IMR-90 (cell line): ENCODE results near the gene TSPAN14. TPM values are rescaled to one million over a fixed set of nuclear protein-coding genes. Genes with fewer than 3 reads are reported as not detected.

Source experiments
- ATAC-seq: fragments of 200-7000 bp; cut with Tn5 transposase; 2 replicates; pipeline ENCODE4 v1.9.1; 2020; ENCODE audit warnings: low read depth, mild to moderate bottlenecking, moderate library complexity
- BruUV-seq: library from RNA; stranded (reverse); fragments of 400-500 nt; replicated peaks from 2 replicates; lab custom pipeline; 2021; lab: Mats Ljungman, UMichigan
- CTCF ChIA-PET: fragments of 300-600 bp; formaldehyde crosslinking; extraction: SDS; loops from one replicate; lab custom pipeline; 2021; ENCODE audit warnings: antibody characterized with exemption; lab: Yijun Ruan, JAX
- POLR2A ChIA-PET: fragments of 300-600 bp; sonication (Branson Sonifier 250); formaldehyde crosslinking; loops from one replicate; lab custom pipeline; 2022; ENCODE audit warnings: antibody characterized with exemption; ENCODE audit not compliant: unreplicated experiment; lab: Charles Lee
- DNase-seq: peaks from one replicate; pipeline ENCODE4 v3.0.0; 2013
- H2AFZ ChIP-seq: replicated peaks from 2 replicates; pipeline ENCODE3; 2013; ENCODE audit warnings: low read length, mild to moderate bottlenecking; ENCODE audit not compliant: poor library complexity
- H2AK5ac ChIP-seq: 2 replicates; pipeline ENCODE4 v1.6.1; 2013; ENCODE audit warnings: low read depth, low read length, inconsistent platforms
- H2AK9ac ChIP-seq: replicated peaks from 2 replicates; pipeline ENCODE3; 2013; ENCODE audit warnings: mild to moderate bottlenecking, low read depth, low read length, moderate library complexity; ENCODE audit not compliant: poor library complexity
- H2BK120ac ChIP-seq: 2 replicates; pipeline ENCODE4 v1.6.1; 2013; ENCODE audit warnings: low read depth, low read length, inconsistent platforms
- H2BK15ac ChIP-seq: 3 replicates; pipeline ENCODE4 v1.6.1; 2013; ENCODE audit warnings: low read depth, low read length, inconsistent platforms
- H2BK20ac ChIP-seq: 2 replicates; pipeline ENCODE4 v1.6.1; 2013; ENCODE audit warnings: low read depth, mild to moderate bottlenecking, inconsistent platforms, low read length, moderate library complexity
- H2BK5ac ChIP-seq: 2 replicates; pipeline ENCODE4 v1.6.1; 2013; ENCODE audit warnings: mild to moderate bottlenecking, low read depth, low read length, inconsistent platforms; ENCODE audit not compliant: poor library complexity, severe bottlenecking
- H3K14ac ChIP-seq: replicated peaks from 2 replicates; pipeline ENCODE4 v1.6.1; 2013; ENCODE audit warnings: low read depth, low read length, inconsistent platforms
- H3K18ac ChIP-seq: 2 replicates; pipeline ENCODE4 v1.6.1; 2013; ENCODE audit warnings: low read depth, low read length, control low read depth
- H3K23ac ChIP-seq: 2 replicates; pipeline ENCODE4 v1.6.1; 2013; ENCODE audit warnings: low read depth, low read length, inconsistent platforms
- H3K27ac ChIP-seq: 2 replicates; pipeline ENCODE4 v1.5.1; 2013; ENCODE audit warnings: mild to moderate bottlenecking, control low read depth, low read length; ENCODE audit not compliant: insufficient read depth
- H3K27me3 ChIP-seq: 2 replicates; pipeline ENCODE4 v1.6.1; 2013; ENCODE audit warnings: low read length; ENCODE audit not compliant: control insufficient read depth, insufficient read depth
- H3K36me3 ChIP-seq: 2 replicates; pipeline ENCODE4 v1.6.1; 2013; ENCODE audit warnings: low read length, mixed read lengths; ENCODE audit not compliant: control insufficient read depth, insufficient read depth
- H3K4ac ChIP-seq: 2 replicates; pipeline ENCODE4 v1.6.1; 2013; ENCODE audit warnings: low read depth, low read length, inconsistent platforms
- H3K4me1 ChIP-seq: 2 replicates; pipeline ENCODE4 v1.6.1; 2013; ENCODE audit warnings: low read length, mixed read lengths; ENCODE audit not compliant: control insufficient read depth, insufficient read depth
- H3K4me2 ChIP-seq: 2 replicates; pipeline ENCODE4 v1.6.1; 2013; ENCODE audit warnings: low read depth, mild to moderate bottlenecking, control low read depth, low read length, moderate library complexity
- H3K4me3 ChIP-seq: 2 replicates; pipeline ENCODE4 v1.5.1; 2013; ENCODE audit warnings: low read depth, mild to moderate bottlenecking, control low read depth, low read length, moderate library complexity; ENCODE audit not compliant: insufficient read depth
- H3K56ac ChIP-seq: 2 replicates; pipeline ENCODE4 v1.6.1; 2013; ENCODE audit warnings: low read length, inconsistent platforms; ENCODE audit not compliant: insufficient read depth; ENCODE audit errors: extremely low read depth
- H3K79me1 ChIP-seq, 2 experiments: 2 replicates each; pipeline ENCODE4 v1.6.1; 2013; ENCODE audit warnings: low read length in 2 of 2, inconsistent platforms in 1 of 2, low read depth in 1 of 2
- H3K9ac ChIP-seq: 2 replicates; pipeline ENCODE4 v1.6.1; 2013; ENCODE audit warnings: low read depth, low read length, control low read depth
- H3K9me1 ChIP-seq: 2 replicates; pipeline ENCODE4 v1.6.1; 2013; ENCODE audit warnings: low read length, inconsistent platforms; ENCODE audit not compliant: insufficient read depth
- H3K9me3 ChIP-seq: 2 replicates; pipeline ENCODE4 v1.6.1; 2013; ENCODE audit warnings: low read length; ENCODE audit not compliant: control insufficient read depth, insufficient read depth
- H4K20me1 ChIP-seq: 2 replicates; pipeline ENCODE4 v1.6.1; 2013; ENCODE audit warnings: low read length, inconsistent platforms; ENCODE audit not compliant: insufficient read depth
- H4K5ac ChIP-seq: 2 replicates; pipeline ENCODE4 v1.6.1; 2013; ENCODE audit warnings: mild to moderate bottlenecking, low read depth, low read length, control low read depth
- H4K8ac ChIP-seq, 2 experiments: 2 replicates each; pipeline ENCODE4 v1.6.1; 2013; ENCODE audit warnings: low read depth in 2 of 2, low read length in 2 of 2, control low read depth in 1 of 2, inconsistent platforms in 1 of 2
- H4K91ac ChIP-seq: 2 replicates; pipeline ENCODE4 v1.6.1; 2013; ENCODE audit warnings: low read depth, low read length, inconsistent platforms; ENCODE audit not compliant: insufficient read depth
- ELK1 ChIP-seq: fragments of 150-350 bp; IDR thresholded peaks from 2 replicates; pipeline ENCODE4 v1.6.1; 2016; ENCODE audit warnings: low read depth, mild to moderate bottlenecking, low read length, moderate library complexity, borderline replicate concordance
- MXI1 ChIP-seq: IDR thresholded peaks from 2 replicates; pipeline ENCODE4 v1.6.1; 2012; ENCODE audit warnings: low read depth, mild to moderate bottlenecking, low read length, moderate library complexity, borderline replicate concordance
- WGBS, 2 experiments: methylation state at CpG; one replicate each; pipeline versions ENCODE4 v1.1.5 to v1.1.7; 2013; ENCODE audit warnings: missing lambda C conversion rate in 2 of 2; ENCODE audit not compliant: insufficient read length in 1 of 2; ENCODE audit errors: extremely low coverage in 2 of 2; 5-methylcytosine and 5-hydroxymethylcytosine counted together
- dilution Hi-C: fragments of 300-500 bp; cut with HindIII; formaldehyde crosslinking; loops from one replicate; pipeline ENCODE4 v1.14.3; 2018; ENCODE audit warnings: low sequenced_read_pairs; ENCODE audit not compliant: unreplicated experiment
- in situ Hi-C: fragments of 300-500 bp; cut with MboI; formaldehyde crosslinking; loops from 3 replicates; pipeline ENCODE4 v1.14.3; 2019; ENCODE audit warnings: low sequenced_read_pairs, inconsistent platforms, mixed read lengths
- intact Hi-C: fragments of 100-400 bp; cut with micrococcal nuclease; formaldehyde crosslinking; loops from 2 replicates; pipeline ENCODE4 v1.10.0; 2022
- polyA plus RNA-seq, 3 experiments: library from polyadenylated mRNA; depleted of rRNA; stranded (reverse); fragments of >200 nt; gene quantifications; 2 replicates each; pipeline ENCODE4 v1.2.3, GENCODE V29; 2012; ENCODE audit warnings: low replicate concordance in 1 of 3
- total RNA-seq: library from RNA; depleted of rRNA; stranded (reverse); fragments of >200 nt; gene quantifications from 2 replicates; pipeline ENCODE4 v1.2.3, GENCODE V29; 2012

TSPAN14 gene
- total and polyA plus RNA-seq, 2 of the 4 experiments (the other 2 are of a cell fraction): 18.5 to 43.0 TPM

GRCh38 chr10:80437227-80437626, 16.9 kb upstream of the TSPAN14 start:
- BruUV-seq: no TSS peak
- Histone ChIP-seq H3K4ac (no peak overlapping the region), H2AFZ (no peak overlapping the region), H2AK9ac (no peak overlapping the region), H3K4me1 (no peaks in the 10 kb centered on the region), H4K8ac (no peak overlapping the region), H3K36me3 (no peaks in the 10 kb centered on the region), H3K9me1 (no peaks in the 10 kb centered on the region), H2BK20ac (no peak overlapping the region), H2BK5ac (no peak overlapping the region), H3K56ac (no peak overlapping the region), H4K5ac (no peak overlapping the region), H4K91ac (no peak overlapping the region), H4K20me1 (no peaks in the 10 kb centered on the region), H3K23ac (no peak overlapping the region), H2BK15ac (no peak overlapping the region), H3K9me3 (no peaks in the 10 kb centered on the region), H2AK5ac (no peak overlapping the region), H3K27ac (no peak overlapping the region), H3K14ac (no peak overlapping the region), H3K9ac (no peak overlapping the region), H3K27me3 (peaks cover 6% of the 10 kb centered on the region), H3K4me3 (no peak overlapping the region), H2BK120ac (no peak overlapping the region), H3K79me1 (no peaks in the 10 kb centered on the region), H3K18ac (no peak overlapping the region), H3K4me2 (no peak overlapping the region)
- DNase-seq (no peak), ATAC-seq (no peak)
- ChIA-PET POLR2A (no interaction called here), CTCF (no interaction called here)
- WGBS, 2 experiments: no CpG with 5 or more reads among the region's 2 CpGs
- TF ChIP-seq MXI1: no peak
- no peak for TF ChIP-seq ELK1
- dilution Hi-C loops: no loop called here
- in situ Hi-C loops: loop anchor here (25.0 kb wide), 1 partner anchor 475 kb away; no protein-coding TSS in a partner anchor
- intact Hi-C loops: no loop called here
